Glomerular visceral epithelial cell (primary cell): ENCODE data around the gene PARP14.
"Not testable (repeated sequence)": the region's sequence is repeated elsewhere in the genome, so short reads cannot be mapped to it uniquely, and the experiment has no call there.

ENCODE experiments used
- DNase-seq: peaks from one replicate; pipeline ENCODE4 v3.0.0-alpha.2; 2016; ENCODE audit errors: extremely low spot score

The PARP14 gene

GRCh38 chr3:122680475-122681283 lies at the start of gene PARP14:
Gene PARP14, plus strand, starts transcription at chr3:122680839. Its CDS starts 45 bp downstream, at chr3:122680884.
- peak; percentile 71 for DNase-seq

GRCh38 chr3:122635789-122636188 lies 44.9 kb upstream of the PARP14 start:
- no peak for DNase-seq

GRCh38 chr3:122636697-122637096 lies 43.9 kb upstream of the PARP14 start:
- no peak for DNase-seq

GRCh38 chr3:122640437-122640999 lies 40.1 kb upstream of the PARP14 start:
- no peak for DNase-seq

- DNase-seq = no peak
Observed at GRCh38 chr3:122642935-122643334, 37.7 kb upstream of the PARP14 start.

- no peak for DNase-seq
Observed at GRCh38 chr3:122646146-122646988, 34.3 kb upstream of the PARP14 start.

- DNase-seq = not testable (repeated sequence)
Observed at GRCh38 chr3:122651233-122651907, 29.3 kb upstream of the PARP14 start.

GRCh38 chr3:122651962-122652361 lies 28.7 kb upstream of the PARP14 start:
- DNase-seq = not testable (repeated sequence)

GRCh38 chr3:122658336-122658735 lies 22.3 kb upstream of the PARP14 start:
- not testable (repeated sequence) for DNase-seq

- DNase-seq = no peak
Observed at GRCh38 chr3:122660297-122660974, 20.2 kb upstream of the PARP14 start.

GRCh38 chr3:122661633-122662032 lies 19.0 kb upstream of the PARP14 start:
- DNase-seq = no peak

GRCh38 chr3:122662505-122662904 lies 18.1 kb upstream of the PARP14 start:
- DNase-seq = no peak

- no peak for DNase-seq
Observed at GRCh38 chr3:122665226-122665786, 15.3 kb upstream of the PARP14 start.

- DNase-seq = no peak
Observed at GRCh38 chr3:122665881-122666280, 14.8 kb upstream of the PARP14 start.

GRCh38 chr3:122668930-122669730 lies 11.5 kb upstream of the PARP14 start:
- DNase-seq = peak; percentile 24

GRCh38 chr3:122671553-122671952 lies 9.1 kb upstream of the PARP14 start:
- no peak for DNase-seq

GRCh38 chr3:122674339-122674738 lies 6.3 kb upstream of the PARP14 start:
- no peak for DNase-seq

- DNase-seq = no peak
Observed at GRCh38 chr3:122676759-122677158, 3.9 kb upstream of the PARP14 start.

GRCh38 chr3:122677216-122677615 lies 3.4 kb upstream of the PARP14 start:
- no peak for DNase-seq

- DNase-seq = no peak
Observed at GRCh38 chr3:122678506-122678905, 2.1 kb upstream of the PARP14 start.
